Hematopoietic multipotent progenitor cell treated with erythropoietin and hydrocortisone succinate and interleukin-3 and kit ligand, for 8 days (in vitro differentiated cells): ENCODE results near the gene EXOC6B.

Experiments used
- DNase-seq: peaks from one replicate; pipeline ENCODE4 v3.0.0-alpha.2; 2015

The EXOC6B gene

DNA sequence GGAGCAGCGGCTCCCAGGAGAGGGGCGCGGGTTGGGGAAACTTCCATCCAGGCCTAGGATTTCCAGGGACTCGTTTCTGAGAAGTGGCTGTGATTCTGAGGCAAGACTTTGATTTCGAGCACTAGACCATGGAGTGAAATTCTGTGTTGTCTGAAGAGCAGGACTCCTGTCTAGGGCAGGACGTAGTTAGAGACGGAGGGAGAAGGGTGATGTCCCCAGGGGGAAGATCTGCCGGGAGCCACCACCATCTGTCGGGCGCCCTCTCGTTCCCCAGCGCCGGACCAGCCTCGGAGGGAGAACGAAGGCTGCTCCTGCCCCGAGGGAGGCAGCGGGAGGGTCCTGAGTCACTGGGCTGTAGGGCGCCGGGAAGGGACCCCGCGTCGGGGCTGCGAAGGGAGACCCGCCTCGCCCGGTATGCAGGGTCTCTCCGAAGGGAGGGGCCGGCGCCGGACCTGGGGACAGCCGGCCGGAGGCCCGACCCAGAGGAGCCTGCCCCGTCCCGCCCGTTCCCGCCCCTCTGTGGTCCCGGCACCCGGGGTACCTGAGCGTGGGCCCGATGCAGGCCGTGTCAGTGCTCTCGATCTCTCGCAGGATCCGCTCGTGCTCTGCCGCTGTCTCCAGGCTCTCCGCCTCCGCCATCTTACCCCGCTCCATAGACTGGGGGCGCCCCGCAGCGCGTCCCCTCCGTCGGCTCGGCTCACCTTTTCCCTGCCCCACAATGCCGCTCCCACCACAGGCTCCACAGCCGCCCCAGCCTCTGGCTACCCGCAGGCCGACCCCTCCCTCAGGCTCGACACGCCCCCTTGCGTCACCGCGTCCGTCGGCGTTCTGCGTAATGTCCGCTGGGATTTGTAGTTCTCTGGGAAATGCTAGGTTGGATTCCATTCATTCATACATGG, at the start of gene EXOC6B:
Gene EXOC6B (minus strand): TSS at position 777 of the 899 bp plus-strand sequence.
- peak; percentile 83 for DNase-seq

DNA sequence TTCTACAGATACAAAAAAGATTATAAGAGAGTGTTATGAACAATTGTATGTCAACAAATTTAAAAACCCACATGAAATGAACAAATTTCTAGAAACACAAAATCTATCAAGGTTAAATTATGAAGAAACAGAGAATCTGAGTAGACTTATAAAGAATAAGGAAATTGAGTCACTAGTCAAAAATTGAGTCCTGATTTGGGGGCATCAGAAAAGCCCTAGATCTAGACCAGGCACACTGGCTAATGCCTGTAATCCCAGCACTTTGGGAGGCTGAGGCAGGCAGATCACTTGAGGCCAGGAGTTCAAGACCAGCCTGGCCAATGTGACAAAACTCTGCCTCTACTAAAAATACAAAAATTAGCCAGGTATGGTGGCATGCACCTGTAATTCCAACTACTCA, 46.0 kb upstream of the EXOC6B start:
- DNase-seq, result no peak

DNA sequence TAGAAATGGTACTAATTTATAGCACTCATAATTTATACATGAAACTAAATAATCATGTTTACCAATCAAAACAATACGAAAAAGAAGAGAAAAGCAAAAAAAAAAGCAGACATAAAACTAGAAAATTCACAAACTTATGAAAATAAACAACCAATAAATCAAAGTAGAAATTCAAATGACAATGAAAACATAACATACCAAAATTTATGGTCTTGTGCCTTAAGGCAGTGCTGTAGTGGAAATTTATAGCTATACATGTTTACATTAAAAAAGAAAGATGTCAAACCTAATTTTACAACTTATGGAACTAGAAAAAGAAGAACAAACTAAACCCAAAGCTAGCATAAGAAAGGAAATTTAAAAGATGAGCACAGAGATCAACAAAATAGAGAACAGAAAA, 45.2 kb upstream of the EXOC6B start:
- no peak for DNase-seq

DNA sequence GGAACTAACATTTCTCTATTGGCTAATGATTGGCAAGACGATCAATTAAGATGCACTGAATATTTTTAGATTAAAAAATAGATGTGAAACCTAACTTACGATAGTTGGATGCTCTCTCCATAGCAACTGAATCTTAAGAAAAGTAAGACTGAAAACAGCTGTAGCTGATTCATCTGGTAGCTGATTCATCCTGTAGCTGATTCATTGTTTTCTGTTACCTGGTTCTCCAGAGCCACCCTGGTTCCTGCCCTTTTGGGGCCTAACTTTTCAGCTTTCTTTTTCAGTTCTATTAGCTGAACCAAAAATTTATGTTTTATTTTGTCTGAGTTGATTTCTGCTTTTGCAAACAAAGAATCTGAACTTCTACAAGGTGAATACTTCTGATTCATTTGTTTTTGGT, 38.7 kb upstream of the EXOC6B start:
- DNase-seq, result no peak

DNA sequence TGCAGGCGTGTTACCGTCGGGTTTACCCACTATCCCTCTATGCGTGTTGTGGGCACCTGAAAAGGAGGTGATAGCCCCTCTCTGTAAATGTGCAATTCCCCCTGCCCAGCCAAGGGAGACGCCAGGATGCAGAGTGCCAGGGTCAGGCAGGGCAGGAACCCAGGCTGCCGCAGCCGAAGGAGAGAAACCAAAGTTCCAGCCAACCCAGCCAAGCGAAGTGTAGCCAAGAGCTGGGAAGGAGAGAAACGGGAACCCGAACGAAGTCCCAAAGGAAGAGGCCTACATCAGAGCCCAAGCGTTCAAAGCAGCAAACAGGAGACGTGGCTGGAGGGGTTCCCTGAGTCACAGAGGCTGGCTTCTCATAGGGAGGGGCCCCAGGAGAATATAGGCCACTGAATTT, 37.2 kb upstream of the EXOC6B start:
- DNase-seq, result no peak

DNA sequence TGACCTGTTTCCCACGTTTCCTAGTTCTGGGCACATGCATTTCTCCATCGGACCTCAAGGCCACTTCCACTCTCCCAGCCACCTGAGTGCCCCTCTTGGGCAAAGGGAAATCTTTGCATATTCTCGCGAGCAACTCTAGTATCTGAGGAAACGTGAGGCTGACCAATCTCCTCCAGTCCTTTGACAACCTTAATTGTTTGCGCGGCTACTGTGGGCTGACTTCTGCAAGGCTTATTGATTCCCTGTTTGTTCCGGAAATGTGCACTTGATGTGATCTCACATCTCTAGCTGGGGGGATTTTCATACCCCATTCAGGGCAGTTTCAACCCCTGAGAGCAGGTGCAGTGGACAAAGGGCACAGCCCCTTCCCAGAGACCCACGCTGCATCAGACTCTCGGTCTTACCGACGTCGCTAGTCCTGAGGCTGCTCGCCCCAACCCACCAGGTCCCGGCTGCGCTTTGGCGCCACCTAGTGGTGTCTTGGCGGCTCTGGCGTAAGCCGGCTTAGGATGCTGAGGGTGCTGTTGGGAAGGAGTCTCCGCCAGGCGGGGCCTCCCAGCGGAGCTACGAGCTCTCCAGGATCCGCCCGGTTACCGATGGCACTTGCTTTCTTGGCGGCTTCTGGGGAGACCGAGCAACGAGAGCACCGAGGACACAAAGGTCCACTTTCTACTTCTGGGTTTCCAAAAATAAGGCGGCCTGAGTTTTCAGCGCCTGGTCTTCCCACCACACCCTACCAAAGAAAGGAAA, 36.6 kb upstream of the EXOC6B start:
- peak; percentile 81 for DNase-seq

DNA sequence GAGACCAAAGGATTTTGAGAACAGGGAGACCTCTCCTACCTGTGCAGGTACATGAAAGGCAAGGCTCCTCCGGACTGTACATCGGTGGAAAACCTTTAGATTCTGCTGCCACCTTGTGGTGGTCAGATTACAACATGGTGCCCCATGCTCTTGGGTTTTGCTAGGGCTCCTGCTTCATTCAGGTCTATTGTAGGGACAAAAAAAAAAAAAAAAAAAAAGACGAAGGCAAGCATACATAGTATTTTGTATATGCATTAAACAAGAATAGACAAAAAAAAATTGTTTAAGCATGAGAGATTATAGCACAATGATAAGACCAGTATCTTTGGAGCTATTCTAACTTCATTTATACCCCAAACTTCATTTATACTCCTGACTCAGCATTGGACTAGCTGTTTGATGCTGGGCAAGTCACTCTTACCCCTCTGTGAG, 34.0 kb upstream of the EXOC6B start:
- DNase-seq, result peak; percentile 63

DNA sequence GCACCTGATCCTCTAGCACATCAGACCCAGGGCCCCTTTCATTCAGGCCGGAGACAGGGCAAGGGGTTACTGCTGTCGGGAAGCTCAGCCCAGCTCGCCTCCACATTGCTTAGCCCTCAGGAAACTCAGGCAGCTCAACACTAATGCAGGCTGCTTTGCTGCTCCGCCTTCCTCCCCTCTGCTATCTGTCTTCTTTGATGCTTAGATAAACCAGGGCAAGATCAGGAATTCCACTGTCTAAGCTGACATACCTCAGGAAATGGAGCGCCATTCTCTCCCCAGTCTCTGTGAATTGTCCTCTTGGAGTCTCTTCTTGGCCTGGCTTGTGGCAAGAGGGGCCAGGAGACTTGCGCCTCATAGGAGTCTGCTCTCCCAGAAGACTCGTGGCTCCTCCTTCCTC, 25.5 kb upstream of the EXOC6B start:
- no peak for DNase-seq

DNA sequence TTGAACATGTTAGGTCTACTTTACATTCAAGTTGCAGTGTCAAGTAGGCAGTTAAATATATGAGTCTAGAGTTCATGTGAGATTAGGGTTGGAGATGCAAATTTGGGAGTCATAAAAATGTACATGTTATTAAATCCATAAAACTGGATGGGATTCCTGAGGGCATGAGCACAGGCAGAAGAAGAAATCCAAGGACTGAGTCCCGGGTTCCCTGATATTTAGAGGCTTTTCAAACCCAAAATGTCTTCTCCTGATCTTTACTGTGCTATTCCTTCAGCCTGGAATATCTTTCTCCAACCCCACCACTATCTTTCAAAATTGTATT, 23.3 kb upstream of the EXOC6B start:
- no peak for DNase-seq

DNA sequence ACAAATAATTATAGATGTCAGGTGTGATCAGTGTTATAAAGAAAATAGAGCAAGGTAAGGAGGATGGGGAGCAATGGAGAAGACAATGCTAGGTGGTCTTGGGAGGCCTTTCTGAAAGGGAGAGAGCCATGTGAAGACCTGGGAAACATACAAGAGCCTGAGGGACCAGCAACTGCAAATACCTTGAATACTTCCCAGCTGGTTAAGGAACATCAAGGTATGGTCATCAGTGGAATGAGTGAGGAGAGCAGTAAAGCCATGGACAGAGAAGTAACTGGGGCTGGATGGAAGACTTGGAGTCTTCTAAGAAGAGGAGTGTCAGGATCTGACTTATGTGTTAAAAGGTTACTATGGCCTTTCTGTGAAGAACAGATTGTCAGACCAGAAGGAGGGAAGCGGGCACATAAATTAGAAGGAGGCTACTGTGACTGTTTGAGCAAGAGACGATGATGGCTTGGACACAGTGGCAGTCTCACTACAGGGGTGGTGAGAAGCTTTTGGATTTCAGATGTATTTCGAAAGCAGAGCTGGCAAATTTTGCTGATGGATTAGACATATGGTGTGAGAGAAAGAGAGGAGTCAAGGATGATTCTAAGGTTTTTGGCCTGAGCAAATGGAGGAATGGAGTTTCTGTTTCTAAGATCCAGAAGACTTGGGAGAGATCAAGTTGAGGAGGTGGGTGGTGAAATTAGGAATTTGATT, 22.8 kb upstream of the EXOC6B start:
- DNase-seq, result no peak

DNA sequence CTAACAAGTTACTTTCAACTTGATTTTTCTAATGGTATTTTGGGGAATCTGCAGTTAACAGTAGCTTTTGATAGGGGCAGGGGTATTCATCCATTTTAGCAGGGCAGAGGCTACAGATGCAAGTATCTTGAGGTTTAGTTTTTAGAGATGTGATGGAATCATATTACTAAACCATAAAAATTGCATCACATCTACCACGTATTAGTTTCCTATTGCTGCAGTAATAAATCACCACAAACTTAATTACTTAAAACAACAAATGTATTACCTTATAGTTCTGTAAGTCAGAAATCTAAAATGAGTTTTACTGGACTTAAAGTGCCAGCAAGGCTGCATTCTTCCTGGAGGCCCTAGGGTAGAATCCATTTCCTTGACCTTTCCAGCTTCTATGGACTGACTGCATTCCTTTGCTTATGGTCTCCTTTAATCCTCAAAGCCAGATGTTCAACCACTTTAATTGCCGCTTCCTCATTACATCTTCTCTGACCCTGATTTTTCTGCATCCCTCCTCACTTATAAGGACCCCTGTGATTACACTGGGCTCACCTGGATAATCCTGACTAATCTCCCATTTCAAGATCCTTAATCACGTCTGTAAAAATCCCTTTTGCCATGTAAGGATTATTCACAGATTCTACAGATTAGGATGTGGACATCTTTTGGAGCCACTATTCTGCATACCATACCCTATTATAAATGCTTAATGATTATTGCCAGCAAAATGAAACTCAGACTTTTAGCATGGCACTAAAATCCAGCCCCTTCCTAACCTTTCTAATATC, 21.9 kb upstream of the EXOC6B start:
- DNase-seq, result no peak

DNA sequence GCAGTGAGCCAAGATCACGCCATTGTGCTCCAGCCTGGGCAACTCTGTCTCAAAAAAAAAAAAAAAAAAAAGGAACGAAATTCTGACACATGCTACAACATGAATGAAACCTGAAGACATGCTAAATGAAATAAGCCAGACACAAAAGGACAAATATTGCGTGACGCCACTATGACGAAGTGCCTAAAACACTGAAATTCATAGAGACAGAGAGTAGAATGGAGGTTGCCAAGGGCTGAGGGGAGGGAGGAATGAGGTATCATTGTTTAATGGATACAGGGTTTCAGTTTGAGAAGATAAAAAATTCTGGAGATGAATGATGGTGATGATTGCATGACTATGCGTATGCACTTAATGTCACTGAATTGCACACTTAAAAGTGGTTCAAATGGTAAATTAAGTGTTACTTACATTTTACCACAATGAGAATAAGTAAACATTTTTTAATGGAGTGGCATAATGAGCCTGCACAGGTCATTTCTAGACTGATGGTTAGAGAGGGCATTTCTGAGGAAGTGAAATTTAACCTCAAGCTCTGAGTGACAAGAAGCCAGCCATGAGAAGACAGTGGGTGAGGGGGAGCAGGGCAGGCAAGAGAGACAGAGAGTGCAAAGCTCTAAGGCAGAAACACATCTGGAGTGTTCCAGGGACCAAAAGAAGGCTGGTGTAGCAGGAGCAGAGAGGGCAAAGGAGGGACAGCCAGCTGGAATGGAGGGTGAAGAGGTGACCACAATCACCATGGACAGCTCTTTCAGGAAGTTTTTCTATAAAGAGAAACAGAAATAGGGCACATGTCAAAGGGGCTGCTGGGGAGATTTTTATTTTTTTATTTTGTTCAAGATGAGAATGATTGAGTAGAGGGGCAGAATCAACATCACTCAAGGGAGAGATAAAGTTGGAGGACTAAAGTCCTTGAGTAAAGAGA, 20.6 kb upstream of the EXOC6B start:
- no peak for DNase-seq

DNA sequence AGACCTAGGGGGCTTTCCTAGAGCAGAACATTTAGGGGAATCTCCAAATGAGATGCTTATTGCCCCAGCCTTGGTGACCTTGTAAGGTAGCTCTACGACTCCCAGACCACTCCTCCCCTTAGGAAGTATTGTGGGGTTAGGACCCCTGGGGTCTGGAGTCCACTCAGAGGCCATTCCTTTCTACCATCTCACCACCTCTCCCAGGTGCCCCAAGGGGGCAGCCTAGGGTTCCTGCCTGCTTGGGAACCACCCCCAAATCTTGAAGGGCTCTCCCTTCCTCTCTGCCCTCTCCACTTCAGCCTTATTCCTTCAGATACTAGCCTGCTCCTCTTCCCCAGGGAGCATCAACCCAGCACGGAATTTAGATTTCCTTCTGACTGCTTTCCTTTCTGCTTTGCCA, 17.5 kb upstream of the EXOC6B start:
- no peak for DNase-seq

DNA sequence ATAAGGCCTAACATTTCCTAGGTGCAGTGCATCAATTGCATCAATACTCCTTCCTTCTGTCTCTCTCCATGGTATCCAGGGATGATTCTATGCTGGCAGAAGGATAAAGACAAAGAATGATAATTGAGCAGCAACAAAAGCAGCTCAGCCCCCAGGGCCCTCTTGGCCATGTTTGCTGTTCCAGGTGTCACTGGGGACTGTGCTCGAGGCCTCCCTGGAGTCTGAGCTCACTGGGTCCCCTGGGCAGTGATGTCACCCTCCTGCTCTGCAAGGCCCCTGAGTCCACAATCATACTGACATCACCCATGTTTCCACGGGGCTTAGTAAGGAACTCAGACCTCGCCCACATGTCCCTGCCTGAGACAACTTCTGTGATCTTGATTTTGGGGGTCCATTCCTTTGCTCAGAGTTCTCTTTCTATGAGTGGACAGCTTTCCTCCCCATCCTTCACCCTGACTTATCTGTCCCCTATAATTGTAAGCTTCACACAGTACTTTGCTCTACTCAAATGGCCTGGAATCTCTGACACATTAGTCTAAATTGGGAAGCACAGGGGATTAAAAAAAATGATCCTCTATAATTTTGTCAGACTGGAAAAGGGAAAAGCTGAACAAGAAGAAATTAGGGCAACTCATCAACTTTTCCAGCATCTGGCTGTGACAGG, 15.8 kb upstream of the EXOC6B start:
- DNase-seq, result no peak

DNA sequence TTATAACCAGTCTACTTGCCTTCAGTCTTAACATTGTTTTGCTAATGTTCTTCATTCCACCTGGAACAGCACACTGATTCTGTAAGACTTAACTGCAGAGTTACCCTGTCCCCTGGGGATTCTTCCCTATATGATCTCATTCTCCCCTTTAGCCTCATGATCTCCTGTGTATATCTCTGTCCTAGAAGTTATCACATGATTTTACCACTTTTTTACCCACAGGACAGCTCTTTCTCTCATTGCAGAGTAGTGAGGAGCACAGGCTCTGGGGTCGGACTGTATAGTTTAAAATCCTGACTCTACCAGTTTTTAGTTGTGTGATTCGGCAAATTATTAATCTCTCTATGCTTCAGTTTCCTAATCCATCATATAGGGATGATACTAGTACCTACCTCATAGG, 14.2 kb upstream of the EXOC6B start:
- no peak for DNase-seq

DNA sequence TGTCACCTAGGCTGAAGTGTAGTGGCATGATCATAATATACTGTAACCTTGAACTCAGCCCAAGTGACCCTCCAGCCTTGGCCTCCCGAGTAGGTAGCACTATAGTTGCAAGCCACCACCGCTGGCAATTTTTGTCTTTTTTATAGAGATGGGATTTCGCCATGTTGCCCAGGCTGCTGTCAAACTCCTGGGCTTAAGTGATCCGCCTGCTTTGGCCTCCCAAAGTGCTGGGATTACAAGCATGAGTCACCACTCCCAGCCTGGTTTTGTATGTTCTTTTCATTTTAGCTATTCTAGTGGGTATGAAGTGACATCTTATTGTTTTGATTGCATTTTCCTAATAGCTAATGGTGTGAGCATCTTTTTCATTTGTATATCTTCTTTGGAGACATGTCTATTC, 11.3 kb upstream of the EXOC6B start:
- no peak for DNase-seq

DNA sequence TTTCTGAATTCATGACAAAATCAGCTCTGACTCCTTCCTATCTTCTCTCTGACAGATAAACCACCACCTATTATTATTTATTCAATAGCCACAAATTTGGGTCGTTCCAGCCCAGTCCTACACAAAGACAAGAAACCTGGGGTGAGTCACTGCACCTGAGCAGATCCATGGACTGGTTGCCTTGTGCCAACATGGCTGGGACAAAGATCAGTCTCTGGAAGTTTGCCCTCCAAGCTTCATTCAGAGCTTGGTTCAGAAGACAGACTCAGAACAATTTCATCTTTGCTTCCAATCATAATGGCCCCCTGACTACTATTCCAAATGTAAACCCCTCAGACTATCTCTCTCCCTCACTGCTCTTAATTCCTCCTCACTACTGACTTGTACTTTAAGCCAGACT, 9.6 kb upstream of the EXOC6B start:
- no peak for DNase-seq

DNA sequence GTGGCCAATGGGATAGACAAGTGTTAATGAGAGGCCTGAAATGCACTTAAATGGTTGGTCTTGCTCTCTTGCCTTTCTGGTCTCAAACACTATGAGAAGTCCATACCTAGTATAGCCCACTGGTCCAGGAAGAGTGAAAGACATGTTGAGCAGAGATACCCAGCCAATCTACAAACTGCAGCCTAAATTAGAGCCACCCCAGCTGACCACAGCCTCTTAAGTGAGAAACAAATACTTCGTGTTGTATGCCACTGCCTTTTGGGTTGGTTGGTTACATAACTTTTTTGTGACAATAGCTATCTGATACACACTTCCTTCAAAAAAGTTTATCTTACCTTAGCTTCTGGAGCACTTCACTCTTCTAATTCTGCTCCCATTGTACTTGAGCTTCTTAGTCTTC, 8.8 kb upstream of the EXOC6B start:
- peak; percentile 36 for DNase-seq

DNA sequence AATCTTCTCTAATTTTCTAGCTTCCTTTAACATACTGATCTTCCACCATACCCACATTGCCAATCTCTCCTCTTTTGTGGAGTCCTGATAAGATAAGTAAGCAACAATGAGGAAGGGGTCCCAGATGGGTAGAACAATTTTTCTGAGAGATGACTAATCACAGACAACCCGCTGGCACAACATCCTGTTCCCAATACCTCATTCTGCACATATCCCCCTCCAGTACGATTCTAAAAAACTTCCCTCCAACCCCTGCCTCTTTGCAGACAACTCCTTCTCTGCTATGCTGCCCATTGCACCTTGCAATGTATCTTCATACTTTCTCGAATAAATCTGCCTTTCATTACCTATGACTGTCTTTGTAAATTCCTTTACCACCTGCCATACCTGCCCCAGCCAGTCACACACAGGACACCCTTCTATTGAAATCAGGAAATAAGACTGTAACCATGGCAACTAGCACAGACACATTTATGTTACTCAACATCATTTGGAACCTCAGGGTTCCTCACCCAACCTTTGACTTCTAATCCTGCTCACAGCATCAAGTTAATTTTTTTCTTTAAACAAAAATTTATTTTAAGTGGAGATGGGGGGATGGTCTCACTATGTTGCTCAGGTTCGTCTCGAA, 7.4 kb upstream of the EXOC6B start:
- no peak for DNase-seq

DNA sequence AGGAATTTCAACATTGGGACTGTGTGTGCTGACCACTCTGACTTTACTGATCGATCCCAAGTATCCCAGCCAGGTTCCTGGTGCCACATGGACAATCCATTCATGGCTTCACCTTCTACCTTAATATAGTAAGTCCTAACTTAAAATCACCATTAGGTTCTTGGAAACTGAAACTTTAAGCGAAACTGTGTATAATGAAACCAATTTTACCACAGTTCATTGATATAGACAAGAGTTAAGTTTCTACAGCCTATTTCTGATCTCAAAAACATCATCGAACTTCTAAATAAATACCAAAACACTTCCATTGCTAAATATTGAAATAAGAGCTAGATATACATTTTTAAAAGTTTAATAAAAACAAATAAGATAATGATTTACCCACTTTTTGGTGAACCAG, 4.4 kb upstream of the EXOC6B start:
- DNase-seq, result no peak
